SK-N-SH treated with all-trans-retinoic acid at 6 μM for 48 hours (cell line): ENCODE results near the gene HSPA5.

ENCODE experiments used
- ATAC-seq: fragments of 200-7000 bp; cut with Tn5 transposase; 3 replicates; pipeline ENCODE4 v1.9.1; 2020; ENCODE audit warnings: mild to moderate bottlenecking, moderate library complexity
- ARNTL ChIP-seq: fragments of 450-650 bp; formaldehyde crosslinking; IDR thresholded peaks from 2 replicates; pipeline ENCODE4 v1.5.0; 2020; ENCODE audit warnings: low read depth, mild to moderate bottlenecking, moderate library complexity, borderline replicate concordance
- BACH2 ChIP-seq: fragments of 250-450 bp; sonication (Bioruptor Pico); IDR thresholded peaks from 2 replicates; pipeline ENCODE4 v1.9.0; 2021; ENCODE audit warnings: mild to moderate bottlenecking, borderline replicate concordance
- ESRRG ChIP-seq: fragments of 250-450 bp; sonication (Bioruptor Pico); IDR thresholded peaks from 2 replicates; pipeline ENCODE4 v1.6.1; 2021; ENCODE audit warnings: mild to moderate bottlenecking
- GLIS3 ChIP-seq: fragments of 250-450 bp; sonication (Bioruptor Pico); IDR thresholded peaks from 2 replicates; pipeline ENCODE4 v1.5.0; 2020; ENCODE audit warnings: mild to moderate bottlenecking, moderate library complexity
- ISL1 ChIP-seq: fragments of 250-450 bp; sonication (Bioruptor Pico); IDR thresholded peaks from 2 replicates; pipeline ENCODE4 v2.1.2; 2022; ENCODE audit warnings: mild to moderate bottlenecking, moderate library complexity
- OSR1 ChIP-seq: fragments of 250-450 bp; sonication (Bioruptor Pico); IDR thresholded peaks from 2 replicates; pipeline ENCODE4 v1.8.0; 2022; ENCODE audit warnings: moderate library complexity, mild to moderate bottlenecking, inconsistent platforms
- PPARA ChIP-seq: fragments of 250-450 bp; sonication (Bioruptor Pico); IDR thresholded peaks from 2 replicates; pipeline ENCODE4 v1.5.0; 2020; ENCODE audit warnings: mild to moderate bottlenecking, borderline replicate concordance
- RARB ChIP-seq: fragments of 250-450 bp; sonication (Bioruptor Pico); IDR thresholded peaks from 2 replicates; pipeline ENCODE4 v1.8.0; 2021; ENCODE audit warnings: mild to moderate bottlenecking, moderate library complexity
- SNAI2 ChIP-seq: fragments of 250-450 bp; sonication (Bioruptor Pico); IDR thresholded peaks from 2 replicates; pipeline ENCODE4 v1.5.0; 2020; ENCODE audit warnings: mild to moderate bottlenecking, moderate library complexity
- TCF4 ChIP-seq: fragments of 250-450 bp; sonication (Bioruptor Pico); IDR thresholded peaks from 2 replicates; pipeline ENCODE4 v1.8.0; 2021; ENCODE audit warnings: mild to moderate bottlenecking, moderate library complexity, borderline replicate concordance
- TOX ChIP-seq: fragments of 250-450 bp; sonication (Bioruptor Pico); IDR thresholded peaks from 2 replicates; pipeline ENCODE4 v1.8.0; 2021; ENCODE audit warnings: mild to moderate bottlenecking, moderate library complexity, borderline replicate concordance
- ZC3H10 ChIP-seq: fragments of 250-450 bp; sonication (Bioruptor Pico); IDR thresholded peaks from 2 replicates; pipeline ENCODE4 v1.5.1; 2021; ENCODE audit warnings: mild to moderate bottlenecking, moderate library complexity
- ZFP3 ChIP-seq: fragments of 250-450 bp; sonication (Bioruptor Pico); IDR thresholded peaks from 2 replicates; pipeline ENCODE4 v1.5.0; 2020; ENCODE audit warnings: mild to moderate bottlenecking, moderate library complexity
- ZFP30 ChIP-seq: fragments of 450-650 bp; formaldehyde crosslinking; IDR thresholded peaks from 2 replicates; pipeline ENCODE4 v1.5.0; 2022; ENCODE audit warnings: mild to moderate bottlenecking, moderate library complexity
- ZNF70 ChIP-seq: fragments of 450-650 bp; formaldehyde crosslinking; IDR thresholded peaks from 2 replicates; pipeline ENCODE4 v1.5.0; 2020; ENCODE audit warnings: mild to moderate bottlenecking, moderate library complexity
- ZNF8 ChIP-seq: fragments of 450-650 bp; formaldehyde crosslinking; IDR thresholded peaks from 2 replicates; pipeline ENCODE4 v1.5.0; 2020; ENCODE audit warnings: mild to moderate bottlenecking, moderate library complexity
- TF ChIP-seq, protein P1 (sequence below): fragments of 250-450 bp; sonication (Bioruptor Pico); IDR thresholded peaks from 2 replicates; pipeline ENCODE4 v1.5.0; 2020; ENCODE audit warnings: mild to moderate bottlenecking, moderate library complexity
- TF ChIP-seq, protein P2 (sequence below): fragments of 250-450 bp; sonication (Bioruptor Pico); IDR thresholded peaks from 2 replicates; pipeline ENCODE4 v1.5.1; 2020; ENCODE audit warnings: low read depth, mild to moderate bottlenecking, moderate library complexity
- TF ChIP-seq, protein P3 (sequence below): fragments of 250-450 bp; sonication (Bioruptor Pico); IDR thresholded peaks from 2 replicates; pipeline ENCODE4 v1.5.1; 2021; ENCODE audit warnings: mild to moderate bottlenecking, moderate library complexity
- TF ChIP-seq, protein P4 (sequence below): fragments of 250-450 bp; sonication (Bioruptor Pico); IDR thresholded peaks from 2 replicates; pipeline ENCODE4 v1.8.0; 2020; ENCODE audit warnings: mild to moderate bottlenecking, moderate library complexity, borderline replicate concordance

Gene HSPA5

GRCh38 chr9:125280945-125281344 is 39.8 kb upstream of the HSPA5 start:
- TF ChIP-seq ISL1: no peak
- no peak for TF ChIP-seq SNAI2 (CRISPR knock-in tag)
- TF ChIP-seq OSR1: no peak
- TF ChIP-seq RARB (CRISPR knock-in tag): no peak
- TF ChIP-seq ESRRG: no peak
- no peak for TF ChIP-seq ZNF70 (CRISPR knock-in tag)
- TF ChIP-seq ZC3H10 (CRISPR knock-in tag): no peak
- TF ChIP-seq TOX (CRISPR knock-in tag): no peak
- no peak for TF ChIP-seq ZFP3 (CRISPR knock-in tag)
- TF ChIP-seq, protein P1, sequence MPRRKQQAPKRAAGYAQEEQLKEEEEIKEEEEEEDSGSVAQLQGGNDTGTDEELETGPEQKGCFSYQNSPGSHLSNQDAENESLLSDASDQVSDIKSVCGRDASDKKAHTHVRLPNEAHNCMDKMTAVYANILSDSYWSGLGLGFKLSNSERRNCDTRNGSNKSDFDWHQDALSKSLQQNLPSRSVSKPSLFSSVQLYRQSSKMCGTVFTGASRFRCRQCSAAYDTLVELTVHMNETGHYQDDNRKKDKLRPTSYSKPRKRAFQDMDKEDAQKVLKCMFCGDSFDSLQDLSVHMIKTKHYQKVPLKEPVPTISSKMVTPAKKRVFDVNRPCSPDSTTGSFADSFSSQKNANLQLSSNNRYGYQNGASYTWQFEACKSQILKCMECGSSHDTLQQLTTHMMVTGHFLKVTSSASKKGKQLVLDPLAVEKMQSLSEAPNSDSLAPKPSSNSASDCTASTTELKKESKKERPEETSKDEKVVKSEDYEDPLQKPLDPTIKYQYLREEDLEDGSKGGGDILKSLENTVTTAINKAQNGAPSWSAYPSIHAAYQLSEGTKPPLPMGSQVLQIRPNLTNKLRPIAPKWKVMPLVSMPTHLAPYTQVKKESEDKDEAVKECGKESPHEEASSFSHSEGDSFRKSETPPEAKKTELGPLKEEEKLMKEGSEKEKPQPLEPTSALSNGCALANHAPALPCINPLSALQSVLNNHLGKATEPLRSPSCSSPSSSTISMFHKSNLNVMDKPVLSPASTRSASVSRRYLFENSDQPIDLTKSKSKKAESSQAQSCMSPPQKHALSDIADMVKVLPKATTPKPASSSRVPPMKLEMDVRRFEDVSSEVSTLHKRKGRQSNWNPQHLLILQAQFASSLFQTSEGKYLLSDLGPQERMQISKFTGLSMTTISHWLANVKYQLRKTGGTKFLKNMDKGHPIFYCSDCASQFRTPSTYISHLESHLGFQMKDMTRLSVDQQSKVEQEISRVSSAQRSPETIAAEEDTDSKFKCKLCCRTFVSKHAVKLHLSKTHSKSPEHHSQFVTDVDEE (CRISPR knock-in tag): no peak
- no peak for TF ChIP-seq BACH2 (CRISPR knock-in tag)
- TF ChIP-seq, protein P2, sequence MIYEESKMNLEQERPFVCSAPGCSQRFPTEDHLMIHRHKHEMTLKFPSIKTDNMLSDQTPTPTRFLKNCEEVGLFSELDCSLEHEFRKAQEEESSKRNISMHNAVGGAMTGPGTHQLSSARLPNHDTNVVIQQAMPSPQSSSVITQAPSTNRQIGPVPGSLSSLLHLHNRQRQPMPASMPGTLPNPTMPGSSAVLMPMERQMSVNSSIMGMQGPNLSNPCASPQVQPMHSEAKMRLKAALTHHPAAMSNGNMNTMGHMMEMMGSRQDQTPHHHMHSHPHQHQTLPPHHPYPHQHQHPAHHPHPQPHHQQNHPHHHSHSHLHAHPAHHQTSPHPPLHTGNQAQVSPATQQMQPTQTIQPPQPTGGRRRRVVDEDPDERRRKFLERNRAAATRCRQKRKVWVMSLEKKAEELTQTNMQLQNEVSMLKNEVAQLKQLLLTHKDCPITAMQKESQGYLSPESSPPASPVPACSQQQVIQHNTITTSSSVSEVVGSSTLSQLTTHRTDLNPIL: no peak
- no peak for TF ChIP-seq GLIS3 (CRISPR knock-in tag)
- TF ChIP-seq PPARA (CRISPR knock-in tag): no peak
- no peak for TF ChIP-seq ZNF8
- ATAC-seq: no peak

DNA sequence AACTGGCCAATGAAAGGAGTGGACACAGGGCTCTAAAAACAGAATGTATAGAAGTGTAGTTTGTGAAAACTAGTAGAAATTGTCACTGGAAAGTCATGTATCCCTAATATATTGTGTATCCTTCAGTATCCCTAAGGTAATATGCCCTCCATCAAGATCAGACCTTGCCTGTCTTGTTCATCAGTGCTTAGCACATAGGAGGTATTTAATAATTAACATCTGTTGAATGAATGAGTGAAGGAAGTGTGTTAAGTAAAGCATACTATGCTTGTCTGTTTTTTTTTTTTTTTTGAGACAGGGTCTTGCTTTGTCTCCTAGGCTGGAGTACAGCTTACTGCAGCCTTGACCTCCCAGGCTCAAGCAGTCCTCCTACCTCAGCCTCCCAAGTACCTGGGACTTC is 36.3 kb upstream of the HSPA5 start:
- ATAC-seq: no peak
- TF ChIP-seq ZNF70 (CRISPR knock-in tag) (no peak), ZFP3 (CRISPR knock-in tag) (no peak), BACH2 (CRISPR knock-in tag) (no peak), ISL1 (no peak), TCF4 (no peak), PPARA (CRISPR knock-in tag) (no peak), ZNF8 (no peak), OSR1 (no peak), ARNTL (CRISPR knock-in tag) (no peak), TOX (CRISPR knock-in tag) (no peak), ESRRG (no peak), ZC3H10 (CRISPR knock-in tag) (no peak)
- TF ChIP-seq, protein P3, sequence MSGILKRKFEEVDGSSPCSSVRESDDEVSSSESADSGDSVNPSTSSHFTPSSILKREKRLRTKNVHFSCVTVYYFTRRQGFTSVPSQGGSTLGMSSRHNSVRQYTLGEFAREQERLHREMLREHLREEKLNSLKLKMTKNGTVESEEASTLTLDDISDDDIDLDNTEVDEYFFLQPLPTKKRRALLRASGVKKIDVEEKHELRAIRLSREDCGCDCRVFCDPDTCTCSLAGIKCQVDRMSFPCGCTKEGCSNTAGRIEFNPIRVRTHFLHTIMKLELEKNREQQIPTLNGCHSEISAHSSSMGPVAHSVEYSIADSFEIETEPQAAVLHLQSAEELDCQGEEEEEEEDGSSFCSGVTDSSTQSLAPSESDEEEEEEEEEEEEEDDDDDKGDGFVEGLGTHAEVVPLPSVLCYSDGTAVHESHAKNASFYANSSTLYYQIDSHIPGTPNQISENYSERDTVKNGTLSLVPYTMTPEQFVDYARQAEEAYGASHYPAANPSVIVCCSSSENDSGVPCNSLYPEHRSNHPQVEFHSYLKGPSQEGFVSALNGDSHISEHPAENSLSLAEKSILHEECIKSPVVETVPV (CRISPR knock-in tag): no peak
- TF ChIP-seq, protein P1 (CRISPR knock-in tag): no peak
- TF ChIP-seq, protein P4, sequence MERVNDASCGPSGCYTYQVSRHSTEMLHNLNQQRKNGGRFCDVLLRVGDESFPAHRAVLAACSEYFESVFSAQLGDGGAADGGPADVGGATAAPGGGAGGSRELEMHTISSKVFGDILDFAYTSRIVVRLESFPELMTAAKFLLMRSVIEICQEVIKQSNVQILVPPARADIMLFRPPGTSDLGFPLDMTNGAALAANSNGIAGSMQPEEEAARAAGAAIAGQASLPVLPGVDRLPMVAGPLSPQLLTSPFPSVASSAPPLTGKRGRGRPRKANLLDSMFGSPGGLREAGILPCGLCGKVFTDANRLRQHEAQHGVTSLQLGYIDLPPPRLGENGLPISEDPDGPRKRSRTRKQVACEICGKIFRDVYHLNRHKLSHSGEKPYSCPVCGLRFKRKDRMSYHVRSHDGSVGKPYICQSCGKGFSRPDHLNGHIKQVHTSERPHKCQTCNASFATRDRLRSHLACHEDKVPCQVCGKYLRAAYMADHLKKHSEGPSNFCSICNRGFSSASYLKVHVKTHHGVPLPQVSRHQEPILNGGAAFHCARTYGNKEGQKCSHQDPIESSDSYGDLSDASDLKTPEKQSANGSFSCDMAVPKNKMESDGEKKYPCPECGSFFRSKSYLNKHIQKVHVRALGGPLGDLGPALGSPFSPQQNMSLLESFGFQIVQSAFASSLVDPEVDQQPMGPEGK (CRISPR knock-in tag): no peak

DNA sequence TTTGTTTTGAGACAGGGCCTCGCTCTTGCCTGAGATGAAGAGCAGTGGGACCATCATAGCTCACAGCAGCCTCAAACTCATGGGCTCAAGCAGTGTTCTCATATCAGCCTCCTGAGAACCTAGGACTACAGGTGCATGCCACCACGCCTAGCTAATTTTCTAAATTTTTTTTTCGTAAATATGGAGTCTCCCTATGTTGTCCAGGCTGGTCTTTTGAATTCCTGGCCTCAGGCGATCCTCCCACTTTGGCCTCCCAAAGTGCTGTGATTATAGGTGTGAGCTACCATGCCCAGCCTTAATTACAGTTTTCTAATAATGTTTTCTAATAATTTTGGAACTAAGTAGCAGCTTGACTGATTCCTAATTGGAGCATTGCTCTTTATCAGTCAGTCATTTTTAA is 35.6 kb upstream of the HSPA5 start:
- no peak for ATAC-seq
- TF ChIP-seq ESRRG (no peak), ZNF8 (no peak), TOX (CRISPR knock-in tag) (no peak), ZFP3 (CRISPR knock-in tag) (no peak), ARNTL (CRISPR knock-in tag) (no peak), OSR1 (no peak), ZFP30 (CRISPR knock-in tag) (no peak), ZC3H10 (CRISPR knock-in tag) (no peak)
- TF ChIP-seq, protein P1 (CRISPR knock-in tag): no peak
- TF ChIP-seq, protein P2: no peak
- TF ChIP-seq, protein P4 (CRISPR knock-in tag): no peak
